Measurements from ENCODE around the gene C6orf132. TPM values are rescaled to one million over a fixed set of nuclear protein-coding genes. Genes with fewer than 3 reads are reported as not detected.

Gene C6orf132
- total RNA-seq, 2 donors from 2014 or later = 35.1 to 42.3 TPM

DNA sequence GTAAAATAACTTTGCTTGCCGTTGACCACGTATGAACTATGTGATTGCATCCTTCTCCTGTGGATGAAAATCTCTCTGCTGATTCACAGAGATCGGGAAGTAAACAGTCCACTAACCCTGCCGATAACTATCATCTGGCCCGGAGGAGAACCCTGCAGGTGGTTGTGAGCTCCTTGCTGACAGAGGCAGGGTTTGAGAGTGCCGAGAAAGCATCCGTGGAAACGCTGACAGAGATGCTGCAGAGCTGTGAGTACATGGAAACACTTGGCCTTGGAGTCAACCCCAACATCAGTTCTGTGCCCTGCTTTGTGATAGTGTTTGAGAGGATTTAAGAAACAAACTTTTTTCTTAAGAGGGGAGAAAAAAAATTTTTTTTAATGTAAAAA is 91.2 kb downstream of the C6orf132 start:
- Histone ChIP-seq H3K9ac (ENCODE audit: low read depth in 2 of 2, low read length in 2 of 2) (peak overlapping the region; percentile 25 to 78), H3K4me1 (peaks cover 11% of the 10 kb centered on the region), H3K4me3 (peak overlapping the region; percentile 57), H3K27ac (peak overlapping the region; percentile 81), H3K9me3 (no peaks in the 10 kb centered on the region), H3K36me3 (peaks cover under 1% of the 10 kb centered on the region), H3K27me3 (no peaks in the 10 kb centered on the region)
- intact Hi-C loops (cut with DNase I) = no loop called here
- no peak for DNase-seq
- TF ChIP-seq, protein P1, sequence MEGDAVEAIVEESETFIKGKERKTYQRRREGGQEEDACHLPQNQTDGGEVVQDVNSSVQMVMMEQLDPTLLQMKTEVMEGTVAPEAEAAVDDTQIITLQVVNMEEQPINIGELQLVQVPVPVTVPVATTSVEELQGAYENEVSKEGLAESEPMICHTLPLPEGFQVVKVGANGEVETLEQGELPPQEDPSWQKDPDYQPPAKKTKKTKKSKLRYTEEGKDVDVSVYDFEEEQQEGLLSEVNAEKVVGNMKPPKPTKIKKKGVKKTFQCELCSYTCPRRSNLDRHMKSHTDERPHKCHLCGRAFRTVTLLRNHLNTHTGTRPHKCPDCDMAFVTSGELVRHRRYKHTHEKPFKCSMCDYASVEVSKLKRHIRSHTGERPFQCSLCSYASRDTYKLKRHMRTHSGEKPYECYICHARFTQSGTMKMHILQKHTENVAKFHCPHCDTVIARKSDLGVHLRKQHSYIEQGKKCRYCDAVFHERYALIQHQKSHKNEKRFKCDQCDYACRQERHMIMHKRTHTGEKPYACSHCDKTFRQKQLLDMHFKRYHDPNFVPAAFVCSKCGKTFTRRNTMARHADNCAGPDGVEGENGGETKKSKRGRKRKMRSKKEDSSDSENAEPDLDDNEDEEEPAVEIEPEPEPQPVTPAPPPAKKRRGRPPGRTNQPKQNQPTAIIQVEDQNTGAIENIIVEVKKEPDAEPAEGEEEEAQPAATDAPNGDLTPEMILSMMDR (IDR thresholded peaks at IDR 0.05) = no peak

Other genes starting within 250 kb of the C6orf132 start
- gene USP49, start 247.2 kb downstream of the C6orf132 start, total RNA-seq = 1 to 10 TPM; 1.7 to 2.9 TPM
- 10 to 100 TPM; 15.0 to 22.9 TPM for gene MED20, start 221.5 kb downstream of the C6orf132 start, total RNA-seq
- 10 to 100 TPM; 10.4 to 16.4 TPM for gene BYSL, start 221.1 kb downstream of the C6orf132 start, total RNA-seq
- gene CCND3, start 200.8 kb downstream of the C6orf132 start, total RNA-seq = 10 to 100 TPM; 86.2 to 92.3 TPM
- 10 to 100 TPM; 20.5 to 21.2 TPM for gene TAF8, start 92.1 kb downstream of the C6orf132 start, total RNA-seq
- not detected for gene GUCA1A, start 30.7 kb upstream of the C6orf132 start, total RNA-seq
- 1 to 10 TPM in 1 of 2 donors, under 1 TPM in 1; 0.80 to 1.4 TPM for gene GUCA1B, start 52.3 kb upstream of the C6orf132 start, total RNA-seq
- gene MRPS10, start 75.2 kb upstream of the C6orf132 start, total RNA-seq = 10 to 100 TPM; 32.5 to 33.0 TPM

Measured in colonic mucosa (tissue), 4 donors.